SH-SY5Y (cell line): ENCODE results near the gene RABGAP1.

ENCODE experiments used
- GATA2 ChIP-seq: IDR thresholded peaks from 2 replicates; pipeline ENCODE4 v1.6.1; 2011; ENCODE audit warnings: mild to moderate bottlenecking, low read depth, low read length
- GATA3 ChIP-seq: IDR thresholded peaks from 2 replicates; pipeline ENCODE4 v1.6.1; 2011; ENCODE audit warnings: low read depth, mild to moderate bottlenecking, low read length, moderate library complexity

- TF ChIP-seq GATA3, result no peak
- TF ChIP-seq GATA2, result no peak
Observed at GRCh38 chr9:123020796-123021195, 80.0 kb downstream of the RABGAP1 start.
